C4-2B (cell line): Measurements from ENCODE around the gene KISS1R.
A peak's percentile ranks its signal among the peaks of the same experiment; 100 is the strongest.

ENCODE experiments used
- H3K27ac ChIP-seq: fragments of 450-650 bp; 2 replicates; pipeline ENCODE4 v1.5.1; 2017
- ZFX ChIP-seq: fragments of 450-650 bp; IDR thresholded peaks from 2 replicates; pipeline ENCODE4 v1.6.1; 2017
- TF ChIP-seq, protein P1 (sequence below): fragments of 450-650 bp; conservative IDR thresholded peaks from 2 replicates; pipeline ENCODE4 v1.5.1; 2017; ENCODE audit warnings: mild to moderate bottlenecking

KISS1R gene

DNA sequence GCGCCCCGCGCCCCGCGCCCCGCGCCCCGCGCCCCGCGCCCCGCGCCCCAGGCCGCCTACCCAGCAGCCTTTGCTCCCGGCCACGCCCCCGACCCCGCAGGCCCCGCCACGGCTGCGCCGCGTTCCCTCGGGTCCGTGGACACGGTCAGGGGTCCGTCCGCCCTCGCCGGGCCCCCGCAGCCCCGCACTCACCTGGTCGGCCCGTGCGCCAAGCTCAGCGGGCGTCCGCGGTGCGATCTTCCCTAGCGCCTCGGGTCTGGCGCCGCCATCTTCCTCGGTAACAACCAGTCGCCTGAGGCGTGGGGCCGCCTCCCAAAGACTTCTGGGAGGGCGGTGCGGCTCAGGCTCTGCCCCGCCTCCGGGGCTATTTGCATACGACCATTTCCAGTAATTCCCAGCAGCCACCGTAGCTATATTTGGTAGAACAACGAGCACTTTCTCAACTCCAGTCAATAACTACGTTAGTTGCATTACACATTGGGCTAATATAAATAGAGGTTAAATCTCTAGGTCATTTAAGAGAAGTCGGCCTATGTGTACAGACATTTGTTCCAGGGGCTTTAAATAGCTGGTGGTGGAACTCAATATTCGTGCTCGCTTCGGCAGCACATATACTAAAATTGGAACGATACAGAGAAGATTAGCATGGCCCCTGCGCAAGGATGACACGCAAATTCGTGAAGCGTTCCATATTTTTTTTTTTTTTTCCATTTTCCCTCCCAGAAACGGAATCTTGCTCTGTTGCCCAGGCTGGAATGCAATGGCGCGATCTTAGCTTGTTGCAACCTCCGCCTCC is 24.0 kb upstream of the KISS1R start, which contains the start of the genes MED16 and RNU6-9:
MED16 (minus strand) TSS at position 294 of the 796 bp plus-strand sequence. CDS start 2,056 bp downstream, outside the sequence.
RNU6-9 (plus strand) TSS at position 591 of the 796 bp plus-strand sequence.
- peak within 1 kb of the TSS; percentile 95 for H3K27ac ChIP-seq
- TF ChIP-seq, protein P1, sequence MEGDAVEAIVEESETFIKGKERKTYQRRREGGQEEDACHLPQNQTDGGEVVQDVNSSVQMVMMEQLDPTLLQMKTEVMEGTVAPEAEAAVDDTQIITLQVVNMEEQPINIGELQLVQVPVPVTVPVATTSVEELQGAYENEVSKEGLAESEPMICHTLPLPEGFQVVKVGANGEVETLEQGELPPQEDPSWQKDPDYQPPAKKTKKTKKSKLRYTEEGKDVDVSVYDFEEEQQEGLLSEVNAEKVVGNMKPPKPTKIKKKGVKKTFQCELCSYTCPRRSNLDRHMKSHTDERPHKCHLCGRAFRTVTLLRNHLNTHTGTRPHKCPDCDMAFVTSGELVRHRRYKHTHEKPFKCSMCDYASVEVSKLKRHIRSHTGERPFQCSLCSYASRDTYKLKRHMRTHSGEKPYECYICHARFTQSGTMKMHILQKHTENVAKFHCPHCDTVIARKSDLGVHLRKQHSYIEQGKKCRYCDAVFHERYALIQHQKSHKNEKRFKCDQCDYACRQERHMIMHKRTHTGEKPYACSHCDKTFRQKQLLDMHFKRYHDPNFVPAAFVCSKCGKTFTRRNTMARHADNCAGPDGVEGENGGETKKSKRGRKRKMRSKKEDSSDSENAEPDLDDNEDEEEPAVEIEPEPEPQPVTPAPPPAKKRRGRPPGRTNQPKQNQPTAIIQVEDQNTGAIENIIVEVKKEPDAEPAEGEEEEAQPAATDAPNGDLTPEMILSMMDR, result no peak
- TF ChIP-seq ZFX, result peak; percentile 53; the same call in 1 of the 2 replicates

DNA sequence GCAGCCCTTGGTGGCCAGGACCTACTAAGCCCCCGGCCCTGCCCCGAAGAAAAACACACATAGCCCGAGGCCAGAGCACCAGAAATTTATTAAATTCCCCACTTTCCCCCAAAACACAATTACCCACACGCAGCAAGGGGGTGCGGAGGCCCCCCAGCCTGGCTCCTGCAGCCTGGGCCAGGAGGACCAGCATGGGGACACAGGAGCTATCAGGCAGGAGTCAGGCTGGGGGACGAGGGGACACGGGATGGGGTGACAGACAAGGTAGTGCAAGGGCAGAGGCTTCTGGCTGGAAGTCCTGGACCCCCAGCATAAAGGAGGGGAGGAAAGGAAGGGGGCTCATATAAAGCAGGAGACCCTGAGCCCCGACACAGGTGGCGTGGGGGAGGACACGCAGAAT is 20.7 kb upstream of the KISS1R start:
- TF ChIP-seq ZFX, result no peak
- TF ChIP-seq, protein P1, result no peak
- H3K27ac ChIP-seq, result no peak overlapping the region

DNA sequence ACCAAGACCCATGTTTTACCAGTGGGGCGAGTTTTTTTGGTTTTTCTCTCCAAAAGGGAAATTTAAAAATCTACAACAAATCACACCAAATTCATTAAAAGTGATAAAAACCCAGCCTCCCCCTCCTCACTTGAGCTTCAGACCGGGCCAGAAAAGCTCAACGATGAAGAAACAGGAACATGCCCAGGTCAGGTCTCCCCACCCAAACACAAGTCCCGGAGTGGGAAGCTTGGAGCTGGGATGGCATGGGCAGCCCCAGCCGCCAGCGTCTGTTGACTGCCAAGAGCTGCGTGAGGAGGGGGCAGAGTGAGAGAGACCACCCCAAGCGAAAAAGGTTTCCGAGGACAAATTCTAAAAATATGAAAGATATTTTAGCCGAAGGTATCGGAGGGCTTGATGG is 20.1 kb upstream of the KISS1R start:
- TF ChIP-seq ZFX, result no peak
- TF ChIP-seq, protein P1, result no peak
- H3K27ac ChIP-seq, result no peak overlapping the region

DNA sequence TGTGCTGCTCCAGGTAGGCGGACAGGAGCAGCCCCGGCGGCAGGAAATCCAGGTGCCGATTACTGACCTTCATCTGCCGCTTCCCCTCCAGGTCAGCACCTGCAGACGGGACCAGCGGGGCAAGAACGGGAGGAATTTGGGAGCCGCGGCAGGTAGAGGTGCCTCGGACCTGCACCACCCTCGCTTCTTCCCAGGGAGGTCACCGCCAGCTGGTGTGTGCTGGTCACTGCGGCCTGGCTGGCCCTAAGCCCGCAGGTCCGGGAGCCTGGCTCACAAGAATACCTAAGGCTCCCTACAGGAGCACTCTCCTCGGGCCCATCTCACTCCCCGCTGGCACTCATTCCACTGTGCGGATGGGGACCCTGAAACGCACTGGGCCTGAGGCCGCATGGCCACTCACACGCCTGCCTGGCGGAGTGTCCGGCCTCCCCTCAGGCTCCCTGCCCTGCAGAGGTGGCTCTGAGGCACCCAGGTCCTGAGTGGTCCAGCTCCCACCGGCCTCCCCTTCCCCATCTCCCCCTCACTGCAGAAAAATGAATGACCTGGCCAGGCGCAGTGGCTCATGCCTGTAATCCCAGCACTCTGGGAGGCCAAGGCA is 19.6 kb upstream of the KISS1R start:
- H3K27ac ChIP-seq, result no peak overlapping the region
- TF ChIP-seq, protein P1, result no peak
- no peak for TF ChIP-seq ZFX

DNA sequence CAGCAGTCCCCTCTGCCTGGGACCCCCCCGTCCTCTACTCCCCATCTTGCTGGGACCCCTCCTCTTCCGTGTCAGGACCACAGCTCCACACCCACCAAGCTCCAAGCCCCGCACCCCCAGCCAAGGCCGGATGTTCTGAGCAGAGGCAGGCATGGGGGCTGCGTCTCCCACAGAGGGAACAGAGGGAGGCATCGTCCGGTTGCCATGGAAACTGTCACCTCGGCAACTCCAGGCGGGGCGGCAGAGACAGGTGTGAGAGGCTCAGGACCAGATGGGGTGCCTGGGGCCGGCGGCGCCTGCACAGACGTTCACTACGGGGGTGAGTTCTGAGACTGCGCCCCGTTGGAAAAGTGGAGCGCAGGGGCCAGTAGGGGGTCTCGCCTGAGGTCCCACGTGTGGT is 18.5 kb upstream of the KISS1R start:
- no peak overlapping the region for H3K27ac ChIP-seq

DNA sequence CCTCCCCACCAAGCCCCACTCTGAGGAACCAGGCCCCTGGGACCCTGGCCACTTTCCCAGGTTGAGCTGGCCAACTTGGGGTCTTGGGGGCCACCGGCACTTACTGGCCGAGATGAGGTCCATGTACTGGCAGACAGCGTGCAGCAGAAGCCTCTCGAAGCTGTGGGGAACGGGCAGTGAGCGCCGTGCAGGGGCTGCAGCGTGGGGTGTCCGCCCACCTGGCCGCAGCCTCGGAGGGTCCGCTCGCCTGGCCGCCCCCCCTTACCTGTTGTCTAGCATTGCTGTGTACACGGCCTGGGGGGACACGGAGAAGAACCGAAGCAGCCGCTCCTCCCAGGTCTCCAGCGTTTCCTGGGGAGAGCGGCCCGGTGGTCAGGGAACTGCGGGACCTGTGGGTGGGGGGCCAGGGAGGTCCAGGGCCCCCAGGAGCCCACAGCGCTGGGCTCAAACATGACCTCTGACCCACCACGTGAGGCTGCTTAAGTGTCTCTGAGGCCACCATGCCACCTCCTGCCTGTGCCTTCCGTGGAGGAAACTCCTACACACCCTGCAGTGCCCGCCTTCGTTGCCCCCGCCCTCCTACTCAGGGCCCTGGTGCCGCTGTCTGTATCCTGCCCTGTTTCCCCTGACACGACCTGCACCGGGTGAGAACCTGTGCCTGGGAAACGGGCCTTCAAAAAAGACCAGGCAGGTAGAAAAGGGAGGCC is 17.6 kb upstream of the KISS1R start:
- no peak overlapping the region for H3K27ac ChIP-seq

More for the DNA sequence above, 18.5 kb upstream of the KISS1R start:
- TF ChIP-seq, protein P1, result no peak
- no peak for TF ChIP-seq ZFX

More for the DNA sequence above, 17.6 kb upstream of the KISS1R start:
- TF ChIP-seq, protein P1, result no peak
- no peak for TF ChIP-seq ZFX
